MCF 10A (cell line): ENCODE results near the gene UBE2D1. TPM values are rescaled to one million over a fixed set of nuclear protein-coding genes. Genes with fewer than 3 reads are reported as not detected.

Source experiments
- BruUV-seq: library from RNA; stranded (reverse); fragments of 400-500 nt; replicated peaks from 2 replicates; lab custom pipeline; 2021; lab: Mats Ljungman, UMichigan
- CTCF ChIA-PET: fragments of 300-600 bp; sonication (Branson Sonifier 250); formaldehyde crosslinking; extraction: SDS; loops from one replicate; lab custom pipeline; 2021; ENCODE audit warnings: antibody characterized with exemption, inconsistent platforms; lab: Yijun Ruan, JAX
- POLR2A ChIA-PET: fragments of 300-600, 350-650 bp; sonication (Branson Sonifier 250); formaldehyde crosslinking; extraction: SDS; loops from one replicate; lab custom pipeline; 2020; ENCODE audit warnings: antibody characterized with exemption, inconsistent platforms; lab: Yijun Ruan, JAX
- DNase-seq: peaks from one replicate; pipeline ENCODE4 v3.0.0-alpha.2; 2018; ENCODE audit not compliant: unreplicated experiment
- H3K27ac Mint-ChIP-seq: one replicate; pipeline ENCODE4 v1.8.0; 2022; ENCODE audit warnings: mild to moderate bottlenecking, low read depth, mixed read lengths; ENCODE audit not compliant: unreplicated experiment
- H3K27me3 Mint-ChIP-seq: one replicate; pipeline ENCODE4 v1.8.0; 2022; ENCODE audit warnings: mixed read lengths; ENCODE audit not compliant: insufficient read depth, unreplicated experiment
- H3K36me3 Mint-ChIP-seq: one replicate; pipeline ENCODE4 v1.8.0; 2022; ENCODE audit warnings: mild to moderate bottlenecking, moderate library complexity, mixed read lengths; ENCODE audit not compliant: insufficient read depth, unreplicated experiment
- H3K4me1 Mint-ChIP-seq: one replicate; pipeline ENCODE4 v1.8.0; 2022; ENCODE audit warnings: mixed read lengths; ENCODE audit not compliant: insufficient read depth, unreplicated experiment
- H3K4me3 Mint-ChIP-seq: one replicate; pipeline ENCODE4 v1.8.0; 2022; ENCODE audit warnings: mild to moderate bottlenecking, moderate library complexity, mixed read lengths; ENCODE audit not compliant: unreplicated experiment
- H3K9me3 Mint-ChIP-seq: one replicate; pipeline ENCODE4 v1.8.0; 2022; ENCODE audit warnings: mixed read lengths; ENCODE audit not compliant: unreplicated experiment
- CTCF ChIP-seq: fragments of 200-600 bp; IDR thresholded peaks from one replicate; pipeline ENCODE4 v1.8.0; 2022; ENCODE audit warnings: antibody characterized with exemption, mild to moderate bottlenecking; ENCODE audit not compliant: unreplicated experiment
- intact Hi-C: fragments of 100-400 bp; cut with micrococcal nuclease; formaldehyde crosslinking; loops from 2 replicates; pipeline ENCODE4 v1.14.1; 2022
- total RNA-seq: library from RNA; stranded (reverse); gene quantifications from 2 replicates; pipeline ENCODE4 v1.2.3, GENCODE V29; 2022

The UBE2D1 gene
- total RNA-seq, 1 experiment from 2014 or later: 12.2 TPM

GRCh38 chr10:58341422-58341821 is 6.6 kb downstream of the UBE2D1 start:
- Mint-ChIP-seq H3K4me3 (no peak overlapping the region), H3K9me3 (no peaks in the 10 kb centered on the region), H3K36me3 (peaks cover 8% of the 10 kb centered on the region), H3K4me1 (peaks cover 11% of the 10 kb centered on the region), H3K27me3 (no peaks in the 10 kb centered on the region), H3K27ac (no peak overlapping the region)
- BruUV-seq: no TSS peak
- no peak for DNase-seq
- ChIA-PET POLR2A (interaction anchor here (1.1 kb wide), 1 partner anchor 43 kb away, joined by 4 read pairs; no protein-coding TSS in a partner anchor), CTCF (interaction anchor here (0.6 kb wide), 1 partner anchor 133 kb away, joined by 4 read pairs; no protein-coding TSS in a partner anchor)
- TF ChIP-seq CTCF: no peak
- intact Hi-C loops: no loop called here

GRCh38 chr10:58341947-58342346 is 7.1 kb downstream of the UBE2D1 start:
- BruUV-seq: no TSS peak
- Mint-ChIP-seq H3K9me3 (no peaks in the 10 kb centered on the region), H3K4me1 (peaks cover 11% of the 10 kb centered on the region), H3K27ac (no peak overlapping the region), H3K36me3 (peaks cover 11% of the 10 kb centered on the region), H3K27me3 (no peaks in the 10 kb centered on the region), H3K4me3 (no peak overlapping the region)
- no peak for DNase-seq
- TF ChIP-seq CTCF: no peak
- ChIA-PET POLR2A (interaction anchor here (0.6 to 1.1 kb wide), 2 partner anchors 43 to 221 kb away, joined by 3 to 4 read pairs; no protein-coding TSS in a partner anchor), CTCF (interaction anchor here (0.6 to 1.0 kb wide), 3 partner anchors 73 to 258 kb away, joined by 3 read pairs; partner anchors contain the start of gene CISD1)
- intact Hi-C loops: no loop called here

GRCh38 chr10:58347967-58348366 is 13.2 kb downstream of the UBE2D1 start:
- H3K36me3 Mint-ChIP-seq: peaks cover 11% of the 10 kb centered on the region
- peaks cover 7% of the 10 kb centered on the region for H3K4me1 Mint-ChIP-seq
- POLR2A ChIA-PET: interaction anchor here (0.6 to 1.7 kb wide), 3 partner anchors 8 to 1426 kb away, joined by 3 to 6 read pairs (median 3); no protein-coding TSS in a partner anchor
- DNase-seq: no peak
- no peak for TF ChIP-seq CTCF
- CTCF ChIA-PET: interaction anchor here (0.7 kb wide), 1 partner anchor 22 kb away, joined by 3 read pairs; no protein-coding TSS in a partner anchor
- no peak overlapping the region for H3K4me3 Mint-ChIP-seq
- no peak overlapping the region for H3K27ac Mint-ChIP-seq
- no peaks in the 10 kb centered on the region for H3K9me3 Mint-ChIP-seq
- BruUV-seq: no TSS peak
- intact Hi-C loops: no loop called here
- H3K27me3 Mint-ChIP-seq: no peaks in the 10 kb centered on the region

- no TSS peak for BruUV-seq
- no peak for DNase-seq
- intact Hi-C loops: no loop called here
- Mint-ChIP-seq H3K4me3 (no peak overlapping the region), H3K27ac (no peak overlapping the region), H3K27me3 (no peaks in the 10 kb centered on the region), H3K4me1 (peaks cover 7% of the 10 kb centered on the region), H3K36me3 (peaks cover 11% of the 10 kb centered on the region), H3K9me3 (no peaks in the 10 kb centered on the region)
- ChIA-PET CTCF (interaction anchor here (0.7 to 1.1 kb wide), 2 partner anchors 23 to 48 kb away, joined by 3 read pairs; no protein-coding TSS in a partner anchor), POLR2A (interaction anchor here (0.6 to 2.0 kb wide), 4 partner anchors 9 to 1427 kb away, joined by 3 to 8 read pairs (median 4); partner anchors contain the start of gene UBE2D1)
- no peak for TF ChIP-seq CTCF
Observed at GRCh38 chr10:58348571-58349033, 13.8 kb downstream of the UBE2D1 start.
